ENCODE measurements around the gene CIAO2A. TPM values are rescaled to one million over a fixed set of nuclear protein-coding genes. Genes with fewer than 3 reads are reported as not detected.
"Not testable (repeated sequence)": the region's sequence is repeated elsewhere in the genome, so short reads cannot be mapped to it uniquely, and the experiment has no call there.

The CIAO2A gene
- total RNA-seq, 1 donor from 2014 or later, result 33.8 TPM

DNA sequence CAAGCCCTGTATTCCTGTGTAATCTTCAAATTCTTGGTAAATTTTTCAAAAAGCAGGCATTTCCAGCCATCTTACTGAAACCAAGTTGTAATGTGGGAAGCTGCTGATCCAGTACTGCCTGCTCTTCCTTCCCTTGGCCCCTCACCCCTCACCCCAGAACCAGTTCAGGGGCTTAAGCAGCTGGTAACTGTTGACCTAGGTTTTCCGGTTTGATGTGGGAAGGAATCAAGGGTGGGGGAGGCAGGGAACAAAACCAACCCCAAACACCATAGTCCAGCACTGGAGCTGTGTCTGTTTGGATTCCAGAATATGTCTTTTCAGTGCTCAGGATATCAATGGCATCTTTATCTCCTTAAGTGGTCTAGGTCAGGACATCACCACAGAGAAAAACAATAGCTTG, 28.8 kb upstream of the CIAO2A start:
- TF ChIP-seq, protein P1, sequence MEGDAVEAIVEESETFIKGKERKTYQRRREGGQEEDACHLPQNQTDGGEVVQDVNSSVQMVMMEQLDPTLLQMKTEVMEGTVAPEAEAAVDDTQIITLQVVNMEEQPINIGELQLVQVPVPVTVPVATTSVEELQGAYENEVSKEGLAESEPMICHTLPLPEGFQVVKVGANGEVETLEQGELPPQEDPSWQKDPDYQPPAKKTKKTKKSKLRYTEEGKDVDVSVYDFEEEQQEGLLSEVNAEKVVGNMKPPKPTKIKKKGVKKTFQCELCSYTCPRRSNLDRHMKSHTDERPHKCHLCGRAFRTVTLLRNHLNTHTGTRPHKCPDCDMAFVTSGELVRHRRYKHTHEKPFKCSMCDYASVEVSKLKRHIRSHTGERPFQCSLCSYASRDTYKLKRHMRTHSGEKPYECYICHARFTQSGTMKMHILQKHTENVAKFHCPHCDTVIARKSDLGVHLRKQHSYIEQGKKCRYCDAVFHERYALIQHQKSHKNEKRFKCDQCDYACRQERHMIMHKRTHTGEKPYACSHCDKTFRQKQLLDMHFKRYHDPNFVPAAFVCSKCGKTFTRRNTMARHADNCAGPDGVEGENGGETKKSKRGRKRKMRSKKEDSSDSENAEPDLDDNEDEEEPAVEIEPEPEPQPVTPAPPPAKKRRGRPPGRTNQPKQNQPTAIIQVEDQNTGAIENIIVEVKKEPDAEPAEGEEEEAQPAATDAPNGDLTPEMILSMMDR (IDR thresholded peaks at IDR 0.05), result no peak
- H3K27ac Mint-ChIP-seq (ENCODE audit: unreplicated experiment), result no peak overlapping the region
- no peak for DNase-seq (ENCODE audit: extremely low spot score, unreplicated experiment)
- no peaks in the 10 kb centered on the region for H3K4me1 Mint-ChIP-seq (ENCODE audit: unreplicated experiment)
- H3K4me3 Mint-ChIP-seq (ENCODE audit: unreplicated experiment), result no peak overlapping the region
- H3K9me3 Mint-ChIP-seq (ENCODE audit: unreplicated experiment), result no peaks in the 10 kb centered on the region
- H3K27me3 Mint-ChIP-seq (ENCODE audit: unreplicated experiment), result no peaks in the 10 kb centered on the region
- H3K36me3 Mint-ChIP-seq (ENCODE audit: unreplicated experiment), result peaks cover 51% of the 10 kb centered on the region

DNA sequence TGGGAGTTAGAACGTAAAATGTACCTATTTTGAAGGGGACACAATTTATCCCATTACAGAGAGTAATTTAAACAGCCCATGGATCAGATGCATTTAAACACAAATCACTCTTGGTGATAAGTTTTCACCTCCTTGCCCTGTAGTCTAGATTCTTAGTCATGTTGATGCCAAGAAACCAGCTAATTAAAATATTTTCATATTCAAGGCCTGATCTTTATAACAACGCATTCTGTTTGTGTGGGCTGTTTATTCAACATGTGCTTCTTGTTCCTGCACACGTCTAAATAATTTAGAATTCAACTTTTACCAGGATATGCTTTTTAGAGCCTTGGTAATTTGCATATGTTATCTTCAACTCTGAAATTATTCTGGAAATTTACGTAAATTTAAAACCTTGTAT, 28.0 kb upstream of the CIAO2A start:
- DNase-seq (ENCODE audit: extremely low spot score, unreplicated experiment), result no peak
- Mint-ChIP-seq H3K27ac (ENCODE audit: unreplicated experiment) (no peak overlapping the region), H3K4me1 (ENCODE audit: unreplicated experiment) (no peaks in the 10 kb centered on the region), H3K36me3 (ENCODE audit: unreplicated experiment) (peaks cover 45% of the 10 kb centered on the region), H3K4me3 (ENCODE audit: unreplicated experiment) (no peak overlapping the region), H3K9me3 (ENCODE audit: unreplicated experiment) (no peaks in the 10 kb centered on the region), H3K27me3 (ENCODE audit: unreplicated experiment) (no peaks in the 10 kb centered on the region)
- TF ChIP-seq, protein P1 (IDR thresholded peaks at IDR 0.05), result no peak

DNA sequence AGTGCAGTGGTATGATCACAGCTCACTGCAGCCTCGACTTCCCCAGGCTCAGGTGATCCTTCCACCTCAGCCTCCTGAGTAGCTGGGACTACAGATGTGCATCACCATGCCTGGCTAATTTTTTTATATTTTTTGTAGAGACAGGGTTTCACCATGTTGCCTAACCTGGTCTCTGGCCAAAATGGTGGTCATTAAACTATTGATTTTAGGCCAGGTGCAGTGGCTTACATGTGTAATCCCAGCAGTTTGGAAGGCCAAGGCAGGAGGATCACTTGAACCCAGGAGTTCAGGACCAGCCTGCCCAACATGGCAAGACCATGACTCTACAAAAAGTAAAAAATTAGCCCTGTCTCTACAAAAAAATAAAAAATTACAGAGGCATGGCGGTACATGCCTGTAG, 26.7 kb upstream of the CIAO2A start:
- not testable (repeated sequence) for H3K9me3 Mint-ChIP-seq (ENCODE audit: unreplicated experiment); DNase-seq (ENCODE audit: extremely low spot score, unreplicated experiment); H3K27me3 Mint-ChIP-seq (ENCODE audit: unreplicated experiment); H3K27ac Mint-ChIP-seq (ENCODE audit: unreplicated experiment); H3K4me3 Mint-ChIP-seq (ENCODE audit: unreplicated experiment); H3K4me1 Mint-ChIP-seq (ENCODE audit: unreplicated experiment)
- H3K36me3 Mint-ChIP-seq (ENCODE audit: unreplicated experiment), result peaks cover 40% of the 10 kb centered on the region

DNA sequence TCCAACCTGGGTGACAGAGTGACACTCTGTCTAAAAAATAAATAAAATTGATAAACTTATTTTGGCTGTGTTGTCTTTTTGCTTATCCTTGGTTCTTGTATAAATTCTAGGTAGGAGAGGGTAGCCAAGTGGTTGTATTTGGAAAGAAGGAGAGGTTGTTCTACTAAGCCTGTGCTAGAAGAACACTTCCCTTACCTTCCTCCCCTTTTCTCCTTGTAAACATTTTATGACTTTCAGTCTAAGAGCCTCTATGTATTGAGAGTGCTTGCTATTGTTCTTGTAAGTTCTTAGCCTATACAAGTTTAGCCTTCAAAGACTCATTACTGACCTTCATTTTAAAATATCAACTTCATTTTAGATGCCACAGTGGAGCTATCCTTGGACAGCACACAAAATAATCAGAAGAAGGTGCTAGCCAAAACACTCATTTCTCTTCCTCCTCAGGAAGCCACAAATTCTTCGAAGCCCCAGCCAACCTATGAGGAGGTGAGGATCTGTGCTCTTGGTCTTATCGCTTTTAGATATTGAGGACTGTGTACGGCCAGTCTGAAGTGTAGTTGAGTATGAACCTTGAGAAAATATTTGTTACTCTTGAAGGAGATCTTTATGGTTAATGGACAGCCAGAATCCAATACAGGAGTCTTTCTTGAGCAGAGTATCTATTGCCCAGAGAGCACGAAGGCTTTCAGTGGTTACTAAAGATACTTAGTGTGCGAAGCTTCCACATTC, 24.3 kb upstream of the CIAO2A start:
- Mint-ChIP-seq H3K9me3 (ENCODE audit: unreplicated experiment) (no peaks in the 10 kb centered on the region), H3K4me1 (ENCODE audit: unreplicated experiment) (no peaks in the 10 kb centered on the region), H3K4me3 (ENCODE audit: unreplicated experiment) (no peak overlapping the region), H3K27me3 (ENCODE audit: unreplicated experiment) (no peaks in the 10 kb centered on the region), H3K36me3 (ENCODE audit: unreplicated experiment) (peaks cover 46% of the 10 kb centered on the region), H3K27ac (ENCODE audit: unreplicated experiment) (no peak overlapping the region)
- no peak for DNase-seq (ENCODE audit: extremely low spot score, unreplicated experiment)
- TF ChIP-seq, protein P1 (IDR thresholded peaks at IDR 0.05), result no peak

DNA sequence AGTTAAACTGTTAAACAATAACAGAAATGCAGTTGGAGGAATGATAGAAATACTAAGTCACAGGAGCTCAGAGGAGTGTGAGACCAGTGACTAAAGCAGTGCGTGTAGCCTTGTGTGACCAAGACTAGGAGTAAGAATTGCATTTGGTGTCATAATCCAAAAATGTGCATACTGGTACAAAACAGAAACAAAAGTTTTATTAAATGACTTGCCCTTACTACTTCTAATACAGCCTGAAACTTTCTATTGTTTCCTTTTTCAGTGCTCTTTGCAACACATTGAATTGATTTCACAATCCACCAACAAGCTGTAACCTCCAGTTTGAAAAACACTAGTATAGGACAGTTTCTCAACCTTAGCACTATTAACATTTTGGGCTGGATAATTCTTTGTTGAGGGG, 19.3 kb upstream of the CIAO2A start:
- H3K27ac Mint-ChIP-seq (ENCODE audit: unreplicated experiment), result no peak overlapping the region

More for the DNA sequence above, 19.3 kb upstream of the CIAO2A start:
- peaks cover 30% of the 10 kb centered on the region for H3K36me3 Mint-ChIP-seq (ENCODE audit: unreplicated experiment)
- DNase-seq (ENCODE audit: extremely low spot score, unreplicated experiment), result no peak
- H3K9me3 Mint-ChIP-seq (ENCODE audit: unreplicated experiment), result no peaks in the 10 kb centered on the region
- no peaks in the 10 kb centered on the region for H3K27me3 Mint-ChIP-seq (ENCODE audit: unreplicated experiment)
- H3K4me3 Mint-ChIP-seq (ENCODE audit: unreplicated experiment), result no peak overlapping the region
- TF ChIP-seq, protein P1 (IDR thresholded peaks at IDR 0.05), result no peak
- peaks cover 20% of the 10 kb centered on the region for H3K4me1 Mint-ChIP-seq (ENCODE audit: unreplicated experiment)

Measured in osteocyte (in vitro differentiated cells).